Sigmoid colon (tissue), 4 donors: ENCODE measurements around the gene RBM4B.

Source experiments
- POLR2AphosphoS5 ChIP-seq, 4 donors: sonication (generic); formaldehyde crosslinking; IDR thresholded peaks; one replicate each; pipeline ENCODE4 v1.6.1; 2017; ENCODE audit warnings: antibody characterized with exemption in 4 of 4
- TF ChIP-seq, protein P1 (sequence below), 4 experiments: fragments of 450-650 bp in 3 of 4; fragments of 200-600 bp in 1 of 4; IDR thresholded peaks; one replicate each; pipeline ENCODE4 v1.5.1; 2016 to 2019; ENCODE audit warnings: antibody characterized with exemption in 4 of 4, mild to moderate bottlenecking in 3 of 4, moderate library complexity in 2 of 4

DNA sequence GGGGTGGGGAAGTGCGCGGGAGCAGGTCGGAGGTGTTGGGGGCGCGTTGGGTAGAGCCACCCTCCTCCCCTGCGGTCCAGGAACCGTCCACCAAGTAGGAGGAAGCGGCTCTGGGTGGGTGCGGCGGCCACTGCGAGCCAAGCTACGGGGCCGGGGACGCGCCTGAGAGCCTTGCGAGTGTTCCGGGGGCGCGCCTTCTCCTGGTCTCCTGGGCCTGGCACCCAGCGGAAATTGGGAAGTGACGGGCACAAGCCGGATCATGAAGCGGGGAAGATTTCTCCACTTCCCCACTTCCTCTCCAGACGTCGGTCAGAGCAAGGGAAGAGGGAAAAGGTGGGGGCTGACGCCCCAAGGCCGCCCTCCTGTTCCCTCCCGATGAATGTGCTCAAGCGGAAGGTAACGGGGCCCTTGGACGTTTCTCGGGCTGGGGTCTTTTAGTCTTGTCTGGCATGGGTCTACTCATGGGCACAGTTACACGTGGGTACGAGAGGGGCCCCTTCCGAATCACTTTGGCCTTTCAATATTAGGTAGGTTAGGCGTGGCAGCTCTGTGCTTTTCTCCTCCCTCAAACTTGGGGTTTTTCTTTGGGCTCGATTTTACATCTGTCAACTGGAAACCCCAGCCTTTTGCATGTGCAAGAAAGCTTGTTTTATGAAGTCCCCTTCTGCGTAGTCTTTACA is 60.4 kb downstream of the RBM4B start:
- TF ChIP-seq, protein P1, sequence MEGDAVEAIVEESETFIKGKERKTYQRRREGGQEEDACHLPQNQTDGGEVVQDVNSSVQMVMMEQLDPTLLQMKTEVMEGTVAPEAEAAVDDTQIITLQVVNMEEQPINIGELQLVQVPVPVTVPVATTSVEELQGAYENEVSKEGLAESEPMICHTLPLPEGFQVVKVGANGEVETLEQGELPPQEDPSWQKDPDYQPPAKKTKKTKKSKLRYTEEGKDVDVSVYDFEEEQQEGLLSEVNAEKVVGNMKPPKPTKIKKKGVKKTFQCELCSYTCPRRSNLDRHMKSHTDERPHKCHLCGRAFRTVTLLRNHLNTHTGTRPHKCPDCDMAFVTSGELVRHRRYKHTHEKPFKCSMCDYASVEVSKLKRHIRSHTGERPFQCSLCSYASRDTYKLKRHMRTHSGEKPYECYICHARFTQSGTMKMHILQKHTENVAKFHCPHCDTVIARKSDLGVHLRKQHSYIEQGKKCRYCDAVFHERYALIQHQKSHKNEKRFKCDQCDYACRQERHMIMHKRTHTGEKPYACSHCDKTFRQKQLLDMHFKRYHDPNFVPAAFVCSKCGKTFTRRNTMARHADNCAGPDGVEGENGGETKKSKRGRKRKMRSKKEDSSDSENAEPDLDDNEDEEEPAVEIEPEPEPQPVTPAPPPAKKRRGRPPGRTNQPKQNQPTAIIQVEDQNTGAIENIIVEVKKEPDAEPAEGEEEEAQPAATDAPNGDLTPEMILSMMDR (IDR thresholded peaks at IDR 0.05): no peak
- TF ChIP-seq POLR2AphosphoS5 (IDR thresholded peaks at IDR 0.05): no peak
